Measurements from ENCODE around the gene SPNS3.

SPNS3 gene

DNA sequence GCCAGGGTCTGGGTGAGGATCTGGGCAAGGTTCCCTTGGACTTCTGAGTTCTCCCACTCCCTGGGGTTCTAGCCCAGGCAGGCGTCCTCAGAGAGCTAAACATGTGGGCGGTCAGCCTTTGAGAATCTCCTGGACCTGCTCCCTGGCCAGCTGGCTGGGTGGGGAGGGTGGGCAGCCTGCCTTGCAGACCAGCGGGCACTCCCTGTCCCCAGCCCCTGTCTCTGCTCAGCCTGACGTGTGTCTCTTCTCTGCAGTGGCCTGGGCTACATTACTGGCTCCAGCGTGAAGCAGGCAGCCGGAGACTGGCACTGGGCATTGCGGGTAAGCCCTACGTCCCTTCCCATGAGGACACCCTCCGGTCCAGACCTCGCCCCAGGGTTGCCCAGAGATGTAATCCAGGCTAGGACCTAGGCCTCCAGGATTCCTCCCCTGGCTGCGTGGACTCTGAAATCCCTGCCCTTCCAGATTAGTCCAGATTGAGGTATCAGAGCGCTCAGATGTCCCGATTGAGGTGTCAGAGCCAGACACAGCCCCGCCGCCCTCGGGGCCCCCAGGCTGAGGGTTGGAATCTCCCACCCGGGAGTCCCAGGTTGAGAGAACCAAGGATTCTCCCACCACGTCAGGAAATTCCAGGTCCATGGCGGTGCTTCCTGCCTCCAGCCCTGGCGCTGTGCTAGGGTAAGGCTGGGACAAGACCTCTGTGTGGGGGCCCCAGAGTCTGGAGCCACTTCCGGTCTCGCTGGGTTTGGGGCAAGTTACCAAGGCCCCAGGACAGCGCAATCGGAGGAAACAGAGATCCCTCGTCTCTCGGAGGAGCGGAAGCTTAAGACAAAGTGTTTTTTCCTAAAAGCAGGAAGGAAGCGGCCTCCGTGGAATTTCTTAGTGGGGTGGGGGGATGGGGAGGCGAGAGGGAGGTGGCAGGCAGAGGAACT is 97.3 kb downstream of the SPNS3 start:
- no peak for DNase-seq (ENCODE audit: low spot score)

DNA sequence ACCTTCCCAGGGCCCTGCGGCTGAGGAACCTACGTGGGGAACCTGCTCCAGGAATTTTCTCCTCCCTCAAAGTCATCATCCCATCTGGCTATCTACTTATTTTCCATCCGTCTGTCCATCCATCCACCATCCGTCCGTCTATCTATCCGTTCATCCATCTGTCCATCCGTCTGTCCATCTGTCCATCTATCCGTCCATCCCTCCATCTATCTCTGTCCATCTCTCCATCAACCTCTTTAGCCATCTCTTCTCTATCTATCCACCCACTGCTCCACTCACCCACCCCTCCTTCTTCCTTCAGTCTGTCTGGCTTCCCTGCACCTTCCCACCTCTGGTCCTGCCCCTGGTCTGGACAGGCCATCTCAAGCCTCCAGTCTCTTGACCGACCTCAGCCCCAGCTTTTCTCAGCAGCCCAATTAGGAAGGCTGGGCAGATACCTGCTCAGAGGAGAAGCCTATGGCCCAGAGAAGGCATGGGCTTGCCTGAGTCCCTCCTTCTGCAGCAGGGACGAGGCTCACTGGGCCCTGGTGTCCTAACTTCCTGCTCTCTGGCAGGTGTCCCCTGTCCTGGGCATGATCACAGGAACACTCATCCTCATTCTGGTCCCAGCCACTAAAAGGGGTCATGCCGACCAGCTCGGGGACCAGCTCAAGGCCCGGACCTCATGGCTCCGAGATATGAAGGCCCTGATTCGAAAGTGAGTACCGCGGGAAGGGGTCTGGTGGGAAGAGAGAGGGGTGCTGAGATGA is 98.4 kb downstream of the SPNS3 start:
- no peak for DNase-seq (ENCODE audit: low spot score)

DNA sequence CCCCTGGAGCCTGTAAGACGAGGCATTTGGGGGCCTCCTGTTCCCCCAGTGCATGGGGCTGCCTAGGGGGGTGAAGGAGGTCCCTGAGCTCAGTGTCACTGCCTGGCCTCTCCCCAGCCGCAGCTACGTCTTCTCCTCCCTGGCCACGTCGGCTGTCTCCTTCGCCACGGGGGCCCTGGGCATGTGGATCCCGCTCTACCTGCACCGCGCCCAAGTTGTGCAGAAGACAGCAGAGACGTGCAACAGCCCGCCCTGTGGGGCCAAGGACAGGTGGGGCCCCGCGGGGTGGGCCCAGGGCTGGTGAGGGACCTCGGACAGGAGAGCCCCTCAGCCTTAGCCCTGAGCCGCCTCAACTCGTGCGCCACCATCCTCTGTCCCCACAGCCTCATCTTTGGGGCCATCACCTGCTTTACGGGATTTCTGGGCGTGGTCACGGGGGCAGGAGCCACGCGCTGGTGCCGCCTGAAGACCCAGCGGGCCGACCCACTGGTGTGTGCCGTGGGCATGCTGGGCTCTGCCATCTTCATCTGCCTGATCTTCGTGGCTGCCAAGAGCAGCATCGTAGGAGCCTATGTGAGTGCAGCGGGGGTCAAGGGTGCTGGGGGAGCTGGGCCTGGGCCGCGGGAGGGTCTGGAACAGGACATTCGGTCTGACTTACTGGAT is 99.3 kb downstream of the SPNS3 start:
- no peak for DNase-seq (ENCODE audit: low spot score)

DNA sequence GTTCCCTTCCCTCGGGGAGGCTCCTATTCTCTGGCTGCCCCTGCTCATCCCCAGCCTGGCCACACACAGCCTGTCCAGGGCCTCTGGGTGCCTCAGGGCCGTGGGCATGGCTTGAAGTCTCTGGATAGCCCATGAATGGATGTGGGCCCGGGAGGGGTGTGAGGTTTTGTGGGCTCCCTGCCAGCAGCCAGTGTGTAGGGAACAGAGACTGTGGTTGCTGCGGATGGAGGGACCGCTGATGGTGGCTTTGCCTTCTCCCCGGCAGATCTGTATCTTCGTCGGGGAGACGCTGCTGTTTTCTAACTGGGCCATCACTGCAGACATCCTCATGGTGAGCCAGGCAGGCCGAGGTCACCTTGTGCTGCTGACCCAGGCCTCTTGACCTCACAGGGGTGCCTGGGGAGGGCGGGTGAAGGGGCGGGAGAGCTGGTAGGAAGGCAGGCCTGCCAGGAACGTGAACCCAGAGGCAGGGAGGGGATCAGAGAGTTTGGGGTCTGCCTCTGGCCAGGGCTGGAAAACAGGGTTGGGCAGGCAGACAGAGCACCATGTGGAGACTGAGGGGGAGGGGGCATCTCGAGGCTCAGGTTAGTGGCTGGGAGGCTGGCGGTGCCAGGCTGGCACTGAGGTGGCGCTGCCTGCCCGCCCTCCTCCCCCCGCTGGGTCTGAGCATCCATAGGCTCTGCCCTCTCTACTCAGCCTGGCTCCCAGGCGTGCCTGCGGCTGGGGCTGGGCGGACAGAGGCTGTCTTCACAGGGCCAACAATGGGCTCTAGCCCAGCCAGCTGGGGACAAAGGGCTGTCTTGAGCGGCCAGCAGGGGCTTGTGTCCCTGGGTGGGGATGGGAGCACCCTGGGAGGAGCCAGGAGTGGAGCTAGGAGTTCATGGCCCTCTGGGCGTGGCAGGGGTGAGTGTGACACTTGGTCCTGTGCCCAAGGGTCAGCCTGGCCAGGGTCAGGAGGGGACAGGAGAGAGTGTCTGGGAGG is 100.1 kb downstream of the SPNS3 start:
- no peak for DNase-seq (ENCODE audit: low spot score)

DNA sequence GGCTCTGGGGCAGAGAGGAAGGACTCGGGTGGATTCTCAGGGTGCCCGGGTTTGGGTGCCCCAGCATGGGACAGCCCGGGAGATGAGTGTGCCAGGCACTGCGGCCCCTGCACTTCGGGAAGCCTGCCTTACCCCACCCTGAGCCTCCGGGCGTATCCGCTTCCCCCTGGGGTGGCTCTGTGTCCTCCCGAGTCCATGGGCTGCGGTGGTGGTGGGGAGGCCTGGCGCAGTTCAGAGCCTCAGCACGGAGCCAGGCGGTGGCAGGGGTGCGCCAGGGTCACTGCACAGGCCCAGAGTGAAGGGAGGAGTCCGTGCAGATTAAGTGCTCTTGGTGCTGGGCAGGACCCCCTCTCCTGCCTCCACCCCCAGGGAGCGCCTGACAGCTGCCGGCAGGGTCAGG is 100.8 kb downstream of the SPNS3 start:
- DNase-seq (ENCODE audit: low spot score): no peak

DNA sequence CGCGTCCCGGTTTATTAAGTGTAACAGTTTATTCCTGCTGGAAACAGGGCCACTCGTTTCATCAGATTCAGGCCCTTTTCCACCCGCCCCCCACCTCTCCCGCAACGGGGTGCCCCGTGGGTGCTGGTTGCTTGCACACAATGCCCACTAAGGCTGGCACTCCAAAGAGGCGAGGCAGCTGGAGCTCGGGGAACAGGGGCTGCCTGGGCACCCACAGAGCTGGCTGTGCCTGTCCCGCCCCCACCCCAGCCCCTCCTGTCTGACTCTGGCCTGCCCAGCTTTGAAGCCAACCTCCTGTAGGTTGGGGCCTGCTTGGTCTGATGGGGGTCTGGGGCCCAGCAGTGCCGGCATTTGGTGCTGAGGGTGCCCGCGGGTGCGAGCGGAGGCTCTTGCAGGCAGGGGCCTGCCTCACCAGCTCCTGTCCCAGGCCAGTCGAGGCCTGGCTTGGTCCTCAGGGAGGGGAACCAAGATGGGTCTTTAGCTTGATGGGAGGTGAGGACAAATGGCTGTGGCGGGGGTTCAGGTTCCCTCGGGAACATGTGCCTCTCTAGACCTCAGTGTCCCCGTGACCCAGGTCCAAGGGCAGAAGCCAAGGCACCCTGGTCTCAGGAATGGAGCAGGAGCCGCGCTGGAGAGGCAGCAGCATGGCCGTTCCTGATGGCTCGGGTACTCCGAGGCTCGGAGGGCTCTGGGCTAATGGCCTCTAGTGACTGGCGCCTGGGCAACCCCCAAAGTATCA is 101.4 kb downstream of the SPNS3 start:
- DNase-seq (ENCODE audit: low spot score): no peak

DNA sequence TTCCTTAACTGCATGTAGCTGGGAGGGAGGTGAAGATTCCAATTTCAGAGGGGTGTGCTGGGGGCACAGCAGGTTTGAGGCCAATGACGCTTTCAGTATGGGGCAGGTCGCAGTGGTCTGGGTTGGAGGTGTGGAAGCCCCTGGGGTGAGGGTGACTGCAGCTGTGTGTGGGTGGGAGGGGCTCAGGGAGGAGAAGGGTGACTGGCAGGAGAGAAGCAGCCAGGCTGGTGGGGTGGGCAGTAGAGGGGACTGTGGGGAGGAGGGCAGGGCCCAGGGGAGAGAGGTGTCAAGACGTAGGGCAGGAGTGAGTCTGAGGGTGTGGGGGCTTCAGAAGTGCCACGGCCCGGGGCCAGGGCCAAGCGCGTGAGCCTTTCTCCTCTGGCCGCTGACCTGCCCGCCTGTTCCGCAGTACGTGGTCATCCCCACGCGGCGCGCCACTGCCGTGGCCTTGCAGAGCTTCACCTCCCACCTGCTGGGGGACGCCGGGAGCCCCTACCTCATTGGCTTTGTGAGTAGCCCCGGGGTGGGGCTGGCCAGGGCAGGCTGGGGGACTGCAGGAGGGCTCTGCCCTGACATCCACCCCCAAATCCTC is 102.0 kb downstream of the SPNS3 start:
- DNase-seq (ENCODE audit: low spot score): no peak

DNA sequence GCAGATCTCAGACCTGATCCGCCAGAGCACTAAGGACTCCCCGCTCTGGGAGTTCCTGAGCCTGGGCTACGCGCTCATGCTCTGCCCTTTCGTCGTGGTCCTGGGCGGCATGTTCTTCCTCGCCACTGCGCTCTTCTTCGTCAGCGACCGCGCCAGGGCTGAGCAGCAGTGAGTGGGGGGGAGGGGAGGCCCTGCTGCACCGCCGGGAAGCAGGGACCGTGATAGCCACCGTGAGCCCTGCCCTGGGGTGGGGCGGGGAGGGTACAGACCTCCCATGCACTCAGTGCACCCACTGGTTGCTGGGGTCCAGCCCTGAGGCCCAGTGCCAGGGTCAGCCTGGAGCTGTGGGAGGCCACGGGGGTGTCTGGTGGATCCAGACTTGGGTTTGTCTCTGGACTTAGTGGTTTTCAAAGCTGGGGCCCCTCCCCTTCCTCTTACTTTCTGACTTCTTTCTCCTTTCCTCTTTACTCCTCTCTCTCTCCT is 102.6 kb downstream of the SPNS3 start:
- no peak for DNase-seq (ENCODE audit: low spot score)

DNA sequence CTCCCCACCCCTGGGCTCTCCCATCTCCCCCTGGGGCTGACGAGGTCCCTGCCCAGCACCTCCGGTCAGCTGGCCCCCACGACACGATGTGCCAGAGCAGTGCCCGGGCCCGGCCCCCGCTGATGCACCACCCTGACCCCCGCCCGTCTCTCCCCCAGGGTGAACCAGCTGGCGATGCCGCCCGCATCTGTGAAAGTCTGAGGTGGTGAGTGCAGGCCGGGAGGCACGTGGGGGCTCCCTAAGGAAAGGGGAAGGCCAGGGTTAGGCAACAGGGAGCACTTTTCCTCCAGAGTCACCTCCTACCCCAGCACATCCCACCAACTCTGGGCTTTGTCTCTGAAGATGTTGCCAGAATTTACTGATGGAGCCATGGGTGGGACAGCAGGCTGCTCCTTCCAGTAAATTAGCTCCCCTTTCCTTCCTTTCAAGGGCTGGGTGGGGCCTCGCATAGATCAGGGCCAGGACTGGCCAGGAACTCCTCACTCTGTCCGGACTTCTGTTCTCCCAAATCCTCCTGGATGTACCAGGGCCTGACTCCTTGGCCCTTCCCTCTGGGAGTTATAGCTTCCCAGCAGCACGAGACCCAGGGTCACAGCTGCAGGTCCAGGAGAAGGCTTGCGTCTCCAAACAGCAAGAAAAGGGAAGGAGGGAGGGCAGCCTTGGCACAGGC is 103.1 kb downstream of the SPNS3 start:
- no peak for DNase-seq (ENCODE audit: low spot score)

Measured in CD4-positive, alpha-beta T cell treated with Interleukin-15 for 4 hours (primary cell).